Neural progenitor cell (in vitro differentiated cells): ENCODE measurements around the gene TRIO.

Experiments
- CTCF ChIP-seq: fragments of 200-600 bp; sonication (generic); IDR thresholded peaks from 2 replicates; pipeline ENCODE4 v1.5.1; 2017; ENCODE audit warnings: antibody characterized with exemption, mild to moderate bottlenecking
- EZH2 ChIP-seq: fragments of 200-600 bp; sonication (generic); IDR thresholded peaks from 2 replicates; pipeline ENCODE4 v1.6.1; 2017; ENCODE audit warnings: antibody characterized with exemption, mild to moderate bottlenecking, moderate library complexity

DNA sequence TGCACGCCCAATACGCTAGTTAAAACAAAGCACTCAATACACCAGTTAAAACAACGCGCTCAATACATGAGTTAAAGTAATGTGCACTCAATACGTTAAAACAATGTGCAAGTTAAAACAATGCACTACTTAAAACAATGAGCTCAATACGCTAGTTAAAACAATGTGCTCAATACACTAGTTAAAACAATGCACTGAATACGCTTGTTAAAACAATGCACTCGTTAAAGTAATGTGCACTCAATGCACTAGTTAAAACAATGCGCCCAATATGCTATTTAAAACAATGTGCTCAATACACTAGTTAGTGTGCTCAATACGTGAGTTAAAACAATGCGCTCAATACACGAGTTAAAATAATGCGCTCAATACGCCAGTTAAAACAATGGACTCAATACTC, 185.0 kb downstream of the TRIO start:
- no peak for TF ChIP-seq CTCF
- TF ChIP-seq EZH2: no peak
